Fibroblast of skin of back (primary cell): ENCODE results near the gene ALDH3A1.

Experiments
- DNase-seq: peaks from one replicate; pipeline ENCODE4 v3.0.0-alpha.2; 2013

ALDH3A1 gene

DNA sequence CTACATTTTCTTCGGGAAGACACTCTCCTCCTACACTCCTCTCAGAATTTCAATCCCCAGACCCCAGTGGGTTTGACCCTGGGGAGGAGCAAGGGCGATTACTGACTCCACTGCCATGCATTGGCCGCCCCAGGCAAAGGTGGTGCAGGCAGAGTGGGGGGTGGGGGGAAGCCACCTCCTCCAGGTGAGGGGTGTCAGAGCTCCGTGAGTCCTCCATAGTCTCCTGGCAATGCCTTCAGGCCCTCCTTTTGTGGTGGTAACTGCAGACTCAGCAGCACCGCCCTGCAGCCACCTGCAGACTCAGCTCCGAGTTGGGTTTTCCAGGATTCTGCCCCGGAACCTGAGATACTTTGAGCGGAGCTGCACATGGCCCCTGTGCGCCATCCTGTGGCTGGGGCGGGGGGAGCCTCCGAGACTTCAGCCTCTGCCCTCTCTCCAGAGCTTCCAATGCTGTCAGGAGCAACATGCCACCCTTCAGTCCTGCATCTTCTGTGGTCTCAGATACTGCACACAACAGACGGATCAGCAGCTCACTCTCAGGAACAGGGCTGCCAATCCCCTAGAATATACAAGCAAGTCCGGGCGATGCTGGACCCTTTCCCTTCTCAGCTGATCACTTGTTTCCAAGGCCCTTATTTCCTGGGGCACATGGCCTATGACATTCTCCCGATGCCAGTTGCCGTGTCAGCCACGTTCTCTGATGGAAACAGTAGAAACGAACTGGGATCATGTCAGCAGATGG, 29.3 kb downstream of the ALDH3A1 start:
- no peak for DNase-seq

DNA sequence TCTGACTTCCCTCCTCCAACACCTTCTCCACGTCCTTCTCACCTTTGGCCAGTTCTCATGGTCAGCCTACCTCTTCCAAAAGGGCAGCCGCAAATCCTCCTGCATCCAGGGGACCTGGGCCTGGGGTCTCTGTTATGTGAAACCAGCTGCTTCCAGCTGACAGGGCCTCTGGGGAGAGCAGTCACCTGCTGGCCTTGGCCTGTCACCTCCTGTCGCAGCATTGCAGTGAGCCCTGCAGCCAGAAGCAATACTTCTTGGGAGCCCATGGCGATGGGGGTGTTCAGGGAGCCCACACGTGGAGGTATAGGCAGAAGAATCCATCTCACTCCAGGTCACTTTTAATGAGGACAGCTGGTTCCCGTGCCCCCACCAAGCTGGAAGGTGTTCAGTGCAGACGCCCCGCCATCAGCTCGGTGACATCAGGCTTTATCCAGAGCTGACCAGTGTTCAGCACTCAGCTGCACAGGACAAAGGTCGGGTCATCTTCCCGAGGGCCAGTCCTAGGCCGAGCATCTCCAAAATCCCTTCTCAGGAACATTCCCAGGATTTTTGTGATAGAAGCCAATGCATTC, 30.0 kb downstream of the ALDH3A1 start:
- no peak for DNase-seq

DNA sequence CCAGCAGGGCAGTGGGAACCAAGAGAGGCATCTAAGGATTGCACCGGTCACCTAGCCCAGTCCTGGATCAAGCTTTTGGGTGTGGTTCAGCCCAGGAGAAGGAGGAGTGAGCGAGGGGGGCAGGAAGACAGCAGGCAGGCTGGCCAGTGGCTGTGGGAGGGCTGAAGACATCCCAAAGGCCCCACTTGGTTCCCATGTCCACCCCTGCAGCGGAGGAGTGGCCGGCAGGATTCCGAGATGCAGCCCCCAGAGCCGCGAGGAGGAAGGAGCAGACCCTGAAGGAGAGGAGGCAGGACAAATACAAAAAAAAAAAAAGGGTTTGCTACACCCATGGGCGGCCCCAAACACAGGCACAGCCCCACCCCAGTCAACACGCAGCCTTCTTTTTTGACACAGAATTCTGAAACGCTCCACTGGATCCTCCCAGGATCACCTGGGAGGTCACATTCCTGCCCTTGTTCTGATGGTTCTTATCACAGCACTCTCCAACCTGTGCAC, 30.6 kb downstream of the ALDH3A1 start:
- DNase-seq: no peak

DNA sequence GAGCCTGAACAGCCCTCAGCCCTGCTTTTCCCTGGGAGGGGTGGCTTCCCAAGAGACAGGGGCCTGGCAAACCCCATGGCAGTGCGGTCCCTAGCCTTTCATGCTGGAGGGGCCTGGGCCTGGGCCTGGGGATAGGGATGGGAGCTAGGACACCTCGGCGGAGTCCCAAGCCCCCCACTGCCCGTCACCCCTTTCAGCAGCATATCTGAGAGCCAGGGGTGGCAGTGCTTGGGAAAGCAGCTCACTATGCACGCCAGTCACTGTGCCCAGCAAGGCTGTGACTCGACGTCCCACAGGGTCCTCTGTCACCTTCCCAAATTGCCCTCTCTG, 31.1 kb downstream of the ALDH3A1 start:
- no peak for DNase-seq

DNA sequence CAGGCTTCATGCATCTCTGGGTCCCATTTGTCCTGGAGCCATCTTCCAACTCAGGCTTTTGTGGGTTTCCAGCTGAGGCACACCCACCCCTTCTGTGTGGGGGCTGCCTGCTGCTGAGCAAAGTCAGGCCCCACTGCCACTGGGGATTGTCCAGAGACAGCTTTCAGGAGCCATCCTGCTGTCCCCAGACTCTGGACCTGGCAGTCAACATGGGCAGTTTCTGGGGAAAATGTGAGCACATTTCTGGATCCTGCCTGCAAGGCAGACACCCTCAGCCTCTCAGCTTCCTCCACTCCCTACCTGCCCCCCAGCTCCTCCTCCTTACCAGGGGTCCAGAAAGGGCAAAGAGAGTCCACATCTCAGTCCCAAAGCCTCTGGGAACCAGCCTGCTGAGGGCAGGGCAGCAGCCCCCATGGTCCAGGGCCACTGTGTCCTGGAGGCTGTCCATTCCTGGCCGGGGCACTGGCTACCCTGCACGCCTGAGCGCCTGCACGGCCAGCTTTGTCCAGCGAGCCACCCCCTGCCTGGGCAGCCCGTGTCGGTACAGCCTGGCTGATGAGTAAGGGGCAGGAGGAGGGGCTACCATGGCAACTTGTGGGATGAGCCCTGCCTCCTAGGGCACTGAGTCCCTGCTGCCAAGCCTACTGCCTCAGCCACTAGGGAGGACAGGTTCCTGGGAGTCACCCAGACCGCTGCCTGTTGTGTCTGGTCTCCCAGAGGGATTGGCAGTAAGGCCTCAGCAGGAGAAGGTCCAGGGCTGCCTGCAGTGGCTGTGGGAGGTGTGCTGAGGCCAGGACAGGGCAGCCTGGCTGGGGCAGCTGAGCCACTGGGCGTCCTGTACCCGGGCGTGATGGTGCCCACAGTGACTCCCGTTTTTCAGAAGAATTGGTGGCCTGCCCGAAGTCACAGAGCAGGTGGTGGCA, 31.7 kb downstream of the ALDH3A1 start, which contains the start of gene SLC47A2:
TSS of gene SLC47A2 (minus strand) at position 477 of the 923 bp plus-strand sequence. CDS start at position 448, 29 bp downstream.
- no peak for DNase-seq

DNA sequence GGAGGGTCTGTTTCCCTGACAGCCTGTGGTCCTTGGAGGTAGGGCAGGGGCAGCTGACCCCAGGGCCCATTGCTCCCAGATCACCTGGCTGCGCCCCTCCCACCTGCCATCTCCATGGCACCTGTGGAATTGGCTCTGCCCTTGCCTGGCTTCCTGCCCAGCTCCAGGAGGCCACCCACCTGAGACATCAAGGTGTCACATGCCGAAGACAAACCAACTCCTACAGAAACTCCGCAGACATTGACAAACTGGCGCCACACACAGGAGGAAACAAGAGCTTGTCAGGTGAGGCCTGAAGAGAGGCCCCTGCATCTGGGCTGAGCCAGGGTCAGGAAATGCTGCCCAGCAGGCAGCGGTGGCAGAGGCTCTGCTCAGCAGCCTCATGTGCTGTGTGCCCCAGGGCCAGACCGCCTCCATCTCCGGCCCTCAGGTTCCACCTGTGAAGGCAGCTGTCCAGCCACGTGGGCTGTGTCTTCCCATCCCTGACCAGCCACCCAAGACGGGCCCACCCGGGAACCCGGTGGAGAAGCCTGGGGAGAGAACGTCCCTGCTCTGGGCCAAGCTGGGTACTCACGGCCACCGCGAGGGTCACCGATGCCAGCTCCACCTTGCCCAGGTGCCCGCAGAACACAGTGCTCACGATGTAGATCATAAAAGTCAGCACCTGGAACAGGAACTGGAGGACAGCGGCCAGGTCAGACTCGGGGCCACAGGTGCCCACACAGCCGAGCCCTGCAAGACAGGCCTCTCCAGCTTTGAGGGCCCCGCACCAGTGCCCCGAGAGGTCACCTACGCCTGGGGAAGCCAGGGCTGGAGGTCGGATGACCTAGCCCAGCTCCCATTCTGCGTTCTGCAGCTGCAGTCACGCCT, 33.3 kb downstream of the ALDH3A1 start:
- no peak for DNase-seq

DNA sequence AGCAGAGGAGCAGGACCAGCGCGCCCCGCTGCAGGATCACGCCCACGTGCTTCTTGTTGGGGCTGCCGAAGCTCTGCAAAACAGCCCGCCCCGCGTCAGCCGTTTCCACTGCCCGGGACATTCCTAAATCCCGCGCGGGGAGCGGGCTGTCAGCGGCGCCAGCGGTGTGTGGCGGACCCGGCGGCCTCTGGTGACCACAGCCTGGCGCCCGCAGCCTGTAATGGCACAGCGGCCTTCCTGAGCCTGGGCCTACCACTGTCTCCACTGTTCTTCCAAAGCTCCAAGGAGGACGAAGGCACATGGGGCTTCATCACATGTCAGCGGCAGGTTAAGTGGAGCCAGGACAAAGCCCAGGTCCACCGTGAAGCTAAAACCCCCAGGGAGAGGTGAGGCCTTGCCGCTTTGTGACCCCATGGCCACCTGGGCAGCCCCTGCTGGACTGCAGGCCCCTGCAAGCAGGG, 34.2 kb downstream of the ALDH3A1 start:
- DNase-seq: no peak

DNA sequence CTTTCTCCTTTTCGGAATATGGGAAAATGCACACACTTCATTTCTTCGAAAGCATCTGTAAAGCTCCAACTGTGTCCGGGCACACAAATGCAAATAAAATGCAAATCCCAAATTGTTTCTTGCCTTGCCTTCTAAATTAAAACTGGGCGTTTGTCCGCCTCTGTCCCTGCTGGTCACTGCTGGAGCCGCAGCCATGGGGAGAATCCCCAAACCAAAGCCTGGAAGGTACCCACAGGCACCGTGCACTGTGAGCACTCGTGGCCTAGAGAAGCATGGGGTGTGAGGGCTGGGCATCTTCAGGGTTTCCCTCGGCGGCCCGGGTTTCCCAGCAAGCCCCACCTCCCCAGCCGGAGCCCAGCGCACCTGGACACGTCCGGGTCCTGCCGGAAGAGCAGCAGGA, 34.6 kb downstream of the ALDH3A1 start:
- DNase-seq: no peak

DNA sequence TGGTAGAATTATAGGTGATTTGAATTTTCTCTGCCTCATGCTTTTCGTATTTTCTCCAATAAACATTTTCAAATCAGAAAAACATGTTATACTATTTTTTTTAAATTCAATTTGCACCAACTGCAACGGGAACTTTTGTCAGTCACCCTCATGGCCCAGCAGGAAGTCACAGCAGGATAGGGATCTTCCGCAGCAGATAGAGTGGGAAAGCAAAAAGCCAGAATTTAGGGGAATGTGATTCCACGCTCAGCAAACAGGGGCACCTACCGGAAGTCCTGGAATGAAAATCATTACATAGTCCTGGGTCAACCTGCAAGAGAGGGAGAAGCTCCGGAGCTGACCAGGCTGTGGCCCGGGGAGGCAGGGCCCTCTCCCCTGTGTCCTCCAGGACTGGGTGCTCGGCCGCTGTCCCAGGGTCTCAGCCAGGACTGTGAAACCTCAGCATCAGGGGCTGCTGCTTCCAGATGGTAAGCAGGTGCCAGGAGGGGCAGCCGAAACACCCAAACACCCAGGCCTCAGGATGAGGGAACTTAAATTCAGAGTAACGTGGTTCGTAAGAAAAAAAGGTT, 35.6 kb downstream of the ALDH3A1 start:
- DNase-seq: no peak

DNA sequence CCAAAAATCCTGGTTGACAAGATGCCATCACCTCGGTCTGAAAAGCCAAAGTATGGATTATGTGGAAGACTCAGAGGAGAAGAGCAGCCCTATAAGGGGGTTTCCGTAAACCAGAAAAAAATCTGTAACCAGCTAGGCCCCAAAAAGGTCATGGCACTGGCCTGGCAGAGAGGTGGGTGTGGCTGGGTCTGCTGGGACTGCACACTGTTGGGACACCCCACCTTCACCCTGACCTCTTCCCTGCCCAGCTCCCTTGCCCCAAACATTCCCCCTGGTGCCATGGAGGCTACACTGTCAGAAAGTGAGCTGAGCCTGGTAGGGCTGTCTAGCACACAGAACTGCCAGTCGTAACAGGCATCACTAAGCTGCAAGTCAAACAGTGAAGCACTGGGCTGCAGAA, 38.3 kb downstream of the ALDH3A1 start:
- no peak for DNase-seq

DNA sequence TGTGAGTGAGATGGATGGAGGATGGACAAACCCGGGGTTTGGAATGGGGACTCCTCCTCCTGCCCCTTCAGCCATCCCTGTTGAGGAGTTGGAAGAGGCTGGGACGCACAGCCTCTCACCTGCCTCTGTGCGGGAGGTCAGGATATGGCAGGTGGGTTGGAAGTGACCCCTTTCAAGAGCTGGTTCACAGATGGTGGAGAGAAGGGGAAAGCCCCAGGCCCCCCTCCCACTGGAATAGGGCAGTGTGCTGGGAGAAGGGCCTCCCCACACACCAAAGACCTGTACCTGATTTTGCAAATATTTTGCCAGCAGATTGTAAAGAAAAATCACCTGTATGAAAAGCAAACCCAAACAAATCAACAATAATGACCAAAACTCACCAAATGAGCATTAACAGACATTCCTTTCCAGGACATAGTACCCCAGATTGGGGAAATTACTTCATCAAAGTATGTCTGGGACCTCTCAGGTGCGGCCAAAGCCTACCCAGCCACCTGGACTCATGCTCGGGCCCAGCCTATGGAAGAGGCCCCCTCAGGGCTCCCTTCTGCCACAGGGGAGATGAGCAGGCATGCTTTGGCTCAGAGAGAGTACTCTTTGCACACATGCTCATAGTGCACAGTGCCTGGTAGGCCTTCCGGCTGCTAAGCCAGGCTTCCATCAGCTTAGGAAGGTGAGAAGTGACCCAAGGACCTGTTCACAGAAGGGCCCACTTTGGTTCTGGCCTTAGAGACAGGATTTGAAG, 39.5 kb downstream of the ALDH3A1 start:
- no peak for DNase-seq

DNA sequence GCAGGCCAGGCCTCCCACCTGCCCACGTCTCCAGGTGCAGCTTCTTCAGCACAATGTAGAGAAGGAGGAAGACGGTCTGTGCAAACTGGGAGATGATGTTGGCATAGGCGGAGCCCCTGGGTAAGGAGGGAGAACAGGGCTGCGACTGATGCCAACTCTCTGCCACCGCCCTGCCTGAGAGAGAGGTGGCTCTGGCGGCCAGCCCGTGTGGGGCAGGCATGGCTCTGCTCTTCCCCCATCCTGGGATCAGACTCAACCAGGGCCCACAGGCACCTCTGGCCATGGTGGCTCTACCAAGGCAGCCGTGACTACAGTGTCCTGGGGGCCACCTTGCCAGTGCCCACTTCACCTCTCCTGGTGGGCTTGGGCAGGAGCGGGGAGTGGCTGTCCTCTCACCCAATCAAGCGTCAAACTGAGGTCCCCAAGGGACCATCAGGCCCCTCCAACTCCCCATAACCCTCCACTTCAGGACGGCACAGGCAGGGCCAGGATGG, 40.3 kb downstream of the ALDH3A1 start:
- DNase-seq: no peak

DNA sequence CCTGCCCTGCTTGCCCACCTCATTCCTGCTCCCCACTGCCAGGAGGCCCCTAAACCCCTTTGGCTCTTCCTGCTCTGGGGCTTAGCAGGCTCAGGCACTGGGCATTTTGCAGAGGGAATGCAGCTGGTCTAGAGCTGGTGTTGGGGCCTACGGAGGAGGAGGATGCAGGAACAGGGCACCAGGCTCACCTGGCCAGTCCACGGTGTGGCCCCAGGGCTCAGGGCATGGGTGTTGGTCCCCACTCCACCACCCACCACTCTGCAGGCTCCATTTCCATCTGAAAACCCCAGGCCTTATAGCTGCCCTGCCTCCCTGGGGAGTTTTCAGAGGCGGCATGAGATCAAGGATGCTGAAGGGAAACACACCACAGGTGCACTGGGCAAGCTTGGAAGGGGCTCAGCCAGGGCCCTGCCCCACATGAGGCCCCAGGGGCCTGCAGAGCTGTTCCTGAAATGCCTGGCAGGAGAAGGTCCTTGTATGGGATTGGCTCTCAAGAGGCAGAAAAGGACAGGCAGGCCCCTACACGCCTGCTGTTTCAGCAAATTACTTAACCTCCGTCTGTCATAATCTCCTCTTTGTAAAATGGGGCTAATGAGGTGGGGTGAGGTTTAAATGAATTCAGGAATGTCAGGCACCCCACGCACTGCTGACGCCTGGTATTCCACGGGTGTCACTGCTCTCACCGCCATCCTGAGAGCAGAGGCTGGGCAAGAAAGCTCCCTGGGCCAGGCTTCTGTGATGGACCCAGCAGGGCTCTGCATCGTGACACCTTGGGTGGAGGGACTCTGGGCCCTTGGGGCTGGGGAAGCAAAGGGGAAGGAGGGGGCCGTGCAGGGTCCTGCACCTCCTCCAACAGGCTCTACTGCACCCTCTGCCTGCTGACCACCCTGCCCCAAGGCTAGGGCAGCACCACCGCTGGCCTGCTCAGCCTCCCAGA, 41.0 kb downstream of the ALDH3A1 start:
- DNase-seq: no peak

DNA sequence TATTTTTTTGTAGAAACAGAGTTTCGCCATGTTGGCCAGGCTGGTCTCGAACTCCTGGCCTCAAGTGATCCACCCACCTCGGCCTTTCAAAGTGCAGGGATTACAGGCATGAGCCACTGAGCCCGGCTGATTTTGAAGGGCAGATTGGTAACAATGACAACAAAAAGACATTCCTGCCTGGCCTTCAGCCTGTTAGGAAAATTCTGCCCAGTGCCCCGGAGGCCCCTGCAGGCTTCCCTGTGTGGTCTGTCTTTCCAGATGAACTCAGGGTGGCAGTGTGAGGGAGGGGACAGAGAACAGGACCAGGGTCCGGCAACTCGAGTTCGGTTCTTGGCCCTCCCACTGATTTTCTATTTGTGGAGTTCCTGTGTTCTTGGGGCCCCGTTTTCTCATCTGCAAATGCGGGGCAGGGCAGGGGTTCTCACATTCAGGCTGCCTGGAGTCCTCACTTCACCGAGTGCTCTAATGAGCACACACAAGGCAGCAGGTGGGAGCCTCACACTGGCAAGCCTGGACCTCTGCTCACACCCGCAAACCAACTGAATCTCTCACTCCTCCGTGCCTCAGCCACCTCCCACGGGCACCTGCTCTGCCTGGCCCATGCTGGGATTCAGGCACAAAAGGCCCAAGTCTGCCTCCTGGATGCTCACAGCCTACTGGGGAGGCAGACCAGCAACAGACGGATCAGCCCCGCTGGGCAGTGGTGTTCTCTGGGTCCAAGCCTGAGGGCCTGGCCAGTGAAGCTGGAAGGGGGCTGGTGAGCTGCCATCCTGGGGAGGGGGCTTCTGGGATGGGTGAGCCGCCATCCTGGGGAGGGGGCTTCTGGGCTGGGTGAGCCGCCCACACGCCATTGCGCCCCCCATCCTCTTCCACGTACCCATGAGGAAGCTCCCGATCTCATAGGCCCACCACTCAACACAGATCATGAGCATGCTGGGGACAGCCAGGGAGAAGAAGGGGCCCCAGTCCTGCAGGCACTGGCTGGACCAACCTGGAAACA, 42.0 kb downstream of the ALDH3A1 start:
- DNase-seq: no peak

DNA sequence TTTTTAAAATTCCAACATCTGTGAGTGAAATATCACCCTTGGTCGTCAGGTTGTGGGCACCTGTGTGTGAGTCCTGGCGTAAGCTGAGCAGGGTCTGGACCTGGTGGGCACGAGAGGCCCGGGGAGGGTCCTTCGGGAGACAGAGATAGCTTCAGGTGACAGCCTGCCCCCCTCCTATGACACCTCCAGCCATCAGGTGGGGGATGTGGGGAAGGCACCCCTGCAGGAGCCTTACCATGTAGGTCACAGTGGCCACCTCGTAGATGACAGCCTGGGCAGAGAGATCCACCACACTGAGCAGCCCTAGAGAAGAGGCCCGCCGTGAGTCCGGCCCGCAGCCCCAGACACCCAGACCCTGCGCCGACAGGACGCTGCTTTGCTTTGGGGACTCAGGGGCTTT, 42.9 kb downstream of the ALDH3A1 start:
- no peak for DNase-seq

DNA sequence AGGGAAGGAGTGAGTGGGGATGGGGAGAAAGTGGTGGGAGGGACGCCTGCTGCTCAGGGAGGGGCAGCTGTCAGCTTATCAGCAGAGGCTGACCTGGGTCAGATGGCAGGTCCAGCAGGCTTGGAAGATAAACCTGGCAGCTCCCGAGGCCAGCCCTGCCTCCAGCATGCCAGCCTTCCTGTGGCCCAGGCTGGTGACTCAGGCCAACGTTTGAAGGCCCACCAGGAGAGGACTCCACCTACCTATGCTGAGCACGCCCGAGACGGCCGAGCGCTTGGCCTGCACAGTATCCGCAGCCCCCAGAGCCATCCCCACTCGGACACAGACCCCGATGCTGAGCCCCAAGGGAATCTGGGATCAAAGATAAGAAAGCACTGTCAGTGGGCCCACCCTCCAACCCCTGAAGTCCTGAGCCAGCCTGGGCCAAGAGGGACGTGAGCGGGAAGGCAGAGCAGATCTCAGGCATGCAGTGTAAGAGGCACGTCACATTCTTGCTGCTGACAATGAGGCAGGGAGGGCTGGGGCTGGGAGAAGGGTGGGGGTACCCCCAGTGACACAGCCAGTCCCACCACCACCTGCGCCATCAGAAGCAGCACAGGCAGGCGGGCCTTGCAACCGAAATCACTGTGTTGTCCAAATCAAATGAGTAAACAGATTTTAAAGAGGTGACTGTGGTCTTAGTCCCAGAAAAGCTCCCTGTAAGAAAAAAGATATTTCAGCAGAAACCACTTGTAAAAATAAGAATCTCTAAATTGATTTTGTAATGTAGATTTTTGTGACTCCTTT, 44.1 kb downstream of the ALDH3A1 start:
- no peak for DNase-seq

DNA sequence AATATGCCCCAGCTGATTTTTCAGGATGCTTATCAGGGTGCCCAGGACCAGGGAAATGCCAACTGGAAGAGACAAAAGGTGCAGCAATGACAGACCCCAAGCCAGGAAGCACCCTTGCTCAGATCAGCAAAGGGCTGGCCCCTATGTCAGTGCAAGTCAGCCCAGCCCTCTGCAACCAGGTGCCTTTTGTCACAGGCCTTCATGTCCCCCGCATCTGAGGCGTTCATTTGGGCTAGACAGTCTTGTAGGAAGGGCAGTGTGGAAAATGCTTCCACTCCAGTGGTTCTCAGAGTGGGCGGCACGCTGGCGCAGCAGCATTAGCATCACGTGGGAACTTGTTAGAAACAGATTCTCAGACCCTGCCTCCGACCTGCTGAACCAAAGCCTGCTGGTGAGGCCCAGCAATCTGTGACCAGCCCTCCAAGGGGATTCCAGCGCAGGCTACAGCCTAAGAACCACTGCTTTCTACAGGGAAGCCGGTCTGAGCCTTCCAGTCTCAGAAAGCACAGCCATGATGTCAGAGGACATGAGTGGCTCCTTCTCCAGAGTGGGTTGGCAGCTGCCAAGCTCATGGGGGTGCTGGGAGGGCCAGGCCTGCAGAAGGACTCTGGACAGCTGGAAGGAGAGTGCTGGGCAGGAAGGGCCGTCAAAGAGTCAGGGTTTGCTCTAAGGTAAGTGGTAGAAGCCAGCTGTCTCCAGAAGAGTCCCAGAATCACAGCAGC, 44.8 kb downstream of the ALDH3A1 start:
- DNase-seq: no peak
